Measurements from ENCODE around the gene GNRH2.

DNA sequence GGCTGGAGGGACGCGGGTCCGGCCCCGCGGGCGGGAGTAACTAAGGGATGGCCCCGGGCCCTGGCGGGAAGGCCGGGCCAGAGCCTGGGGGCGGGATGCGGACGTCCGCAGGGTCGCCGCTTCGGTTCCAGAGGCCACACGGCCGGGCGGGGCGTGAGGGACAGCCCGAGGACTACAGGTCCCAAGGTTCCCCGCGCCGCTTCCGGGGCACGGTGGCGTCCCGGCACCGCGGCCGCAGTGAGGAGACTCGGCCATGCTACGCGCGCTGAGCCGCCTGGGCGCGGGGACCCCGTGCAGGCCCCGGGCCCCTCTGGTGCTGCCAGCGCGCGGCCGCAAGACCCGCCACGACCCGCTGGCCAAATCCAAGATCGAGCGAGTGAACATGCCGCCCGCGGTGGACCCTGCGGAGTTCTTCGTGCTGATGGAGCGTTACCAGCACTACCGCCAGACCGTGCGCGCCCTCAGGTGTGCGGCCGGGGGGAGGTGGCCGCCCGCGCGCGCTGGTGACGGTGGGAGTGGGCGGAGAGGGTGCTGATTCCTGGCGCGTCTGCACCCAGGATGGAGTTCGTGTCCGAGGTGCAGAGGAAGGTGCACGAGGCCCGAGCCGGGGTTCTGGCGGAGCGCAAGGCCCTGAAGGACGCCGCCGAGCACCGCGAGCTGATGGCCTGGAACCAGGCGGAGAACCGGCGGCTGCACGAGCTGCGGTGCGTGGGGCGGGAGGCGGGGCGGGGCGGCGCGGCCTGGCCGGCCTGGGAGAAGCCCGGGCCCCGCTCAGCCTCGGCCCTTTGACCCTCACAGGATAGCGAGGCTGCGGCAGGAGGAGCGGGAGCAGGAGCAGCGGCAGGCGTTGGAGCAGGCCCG is 2.6 kb downstream of the GNRH2 start, which contains the start of gene MRPS26:
- TF ChIP-seq POLR2A (IDR thresholded peaks at IDR 0.05; ENCODE audit: extremely low read depth, insufficient read length) (peak; percentile 89), MYC (IDR thresholded peaks at IDR 0.05; ENCODE audit: low read depth, low read length) (peak; percentile 84)
- TF ChIP-seq, protein P1, sequence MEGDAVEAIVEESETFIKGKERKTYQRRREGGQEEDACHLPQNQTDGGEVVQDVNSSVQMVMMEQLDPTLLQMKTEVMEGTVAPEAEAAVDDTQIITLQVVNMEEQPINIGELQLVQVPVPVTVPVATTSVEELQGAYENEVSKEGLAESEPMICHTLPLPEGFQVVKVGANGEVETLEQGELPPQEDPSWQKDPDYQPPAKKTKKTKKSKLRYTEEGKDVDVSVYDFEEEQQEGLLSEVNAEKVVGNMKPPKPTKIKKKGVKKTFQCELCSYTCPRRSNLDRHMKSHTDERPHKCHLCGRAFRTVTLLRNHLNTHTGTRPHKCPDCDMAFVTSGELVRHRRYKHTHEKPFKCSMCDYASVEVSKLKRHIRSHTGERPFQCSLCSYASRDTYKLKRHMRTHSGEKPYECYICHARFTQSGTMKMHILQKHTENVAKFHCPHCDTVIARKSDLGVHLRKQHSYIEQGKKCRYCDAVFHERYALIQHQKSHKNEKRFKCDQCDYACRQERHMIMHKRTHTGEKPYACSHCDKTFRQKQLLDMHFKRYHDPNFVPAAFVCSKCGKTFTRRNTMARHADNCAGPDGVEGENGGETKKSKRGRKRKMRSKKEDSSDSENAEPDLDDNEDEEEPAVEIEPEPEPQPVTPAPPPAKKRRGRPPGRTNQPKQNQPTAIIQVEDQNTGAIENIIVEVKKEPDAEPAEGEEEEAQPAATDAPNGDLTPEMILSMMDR (IDR thresholded peaks at IDR 0.05; ENCODE audit: low read depth, low read length), result no peak
